BE2C (cell line): ENCODE measurements around the gene INPP4A.

ENCODE experiments used
- DNase-seq: peaks from one replicate; pipeline ENCODE4 v3.0.0-alpha.2; 2020
- H3K27me3 ChIP-seq: fragments of 250-450 bp; sonication (Bioruptor Pico); 2 replicates; pipeline ENCODE4 v1.5.1; 2020; ENCODE audit warnings: mild to moderate bottlenecking
- H3K36me3 ChIP-seq: fragments of 250-450 bp; sonication (Bioruptor Pico); 2 replicates; pipeline ENCODE4 v1.5.1; 2020; ENCODE audit warnings: mild to moderate bottlenecking
- H3K4me1 ChIP-seq: fragments of 250-450 bp; sonication (Bioruptor Pico); 2 replicates; pipeline ENCODE4 v1.5.1; 2020
- H3K4me3 ChIP-seq: 2 replicates; pipeline ENCODE4 v1.5.1; 2011; ENCODE audit warnings: low read depth, low read length
- H3K9me3 ChIP-seq: fragments of 250-450 bp; sonication (Bioruptor Pico); 2 replicates; pipeline ENCODE4 v1.5.1; 2020
- TF ChIP-seq, protein P1 (sequence below): IDR thresholded peaks from 2 replicates; pipeline ENCODE4 v1.5.1; 2012; ENCODE audit warnings: mild to moderate bottlenecking, low read depth, low read length

The INPP4A gene

DNA sequence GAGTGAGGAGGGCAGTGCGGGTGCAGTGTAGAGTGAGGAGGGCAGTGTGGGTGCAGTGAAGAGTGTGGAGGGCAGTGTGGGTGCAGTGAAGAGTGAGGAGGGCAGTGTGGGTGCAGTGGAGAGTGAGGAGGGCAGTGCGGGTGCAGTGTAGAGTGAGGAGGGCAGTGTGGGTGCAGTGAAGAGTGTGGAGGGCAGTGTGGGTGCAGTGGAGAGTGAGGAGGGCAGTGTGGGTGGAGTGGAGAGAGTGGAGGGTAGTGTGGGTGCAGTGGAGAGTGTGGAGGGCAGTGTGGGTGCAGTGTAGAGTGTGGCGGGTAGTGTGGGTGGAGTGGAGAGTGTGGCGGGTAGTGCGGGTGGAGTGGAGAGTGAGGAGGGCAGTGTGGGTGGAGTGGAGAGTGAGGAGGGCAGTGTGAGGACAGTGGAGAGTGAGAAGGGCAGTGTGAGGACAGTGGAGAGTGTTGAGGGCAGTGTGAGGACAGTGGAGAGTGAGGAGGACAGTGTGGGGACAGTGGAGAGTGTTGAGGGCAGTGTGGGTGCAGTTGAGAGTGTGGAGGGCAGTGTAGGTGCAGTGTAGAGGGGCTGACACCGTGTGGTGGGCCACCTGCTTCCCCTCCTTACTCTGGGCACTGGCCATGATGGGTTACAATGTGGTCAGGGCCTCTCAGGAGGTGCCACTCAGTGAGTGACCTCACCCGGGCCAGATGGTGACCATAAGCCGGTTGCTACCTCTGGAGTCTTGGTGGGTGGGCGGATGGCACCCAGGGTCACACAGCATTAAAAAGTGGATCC lies 28.5 kb downstream of the INPP4A start:
- TF ChIP-seq, protein P1, sequence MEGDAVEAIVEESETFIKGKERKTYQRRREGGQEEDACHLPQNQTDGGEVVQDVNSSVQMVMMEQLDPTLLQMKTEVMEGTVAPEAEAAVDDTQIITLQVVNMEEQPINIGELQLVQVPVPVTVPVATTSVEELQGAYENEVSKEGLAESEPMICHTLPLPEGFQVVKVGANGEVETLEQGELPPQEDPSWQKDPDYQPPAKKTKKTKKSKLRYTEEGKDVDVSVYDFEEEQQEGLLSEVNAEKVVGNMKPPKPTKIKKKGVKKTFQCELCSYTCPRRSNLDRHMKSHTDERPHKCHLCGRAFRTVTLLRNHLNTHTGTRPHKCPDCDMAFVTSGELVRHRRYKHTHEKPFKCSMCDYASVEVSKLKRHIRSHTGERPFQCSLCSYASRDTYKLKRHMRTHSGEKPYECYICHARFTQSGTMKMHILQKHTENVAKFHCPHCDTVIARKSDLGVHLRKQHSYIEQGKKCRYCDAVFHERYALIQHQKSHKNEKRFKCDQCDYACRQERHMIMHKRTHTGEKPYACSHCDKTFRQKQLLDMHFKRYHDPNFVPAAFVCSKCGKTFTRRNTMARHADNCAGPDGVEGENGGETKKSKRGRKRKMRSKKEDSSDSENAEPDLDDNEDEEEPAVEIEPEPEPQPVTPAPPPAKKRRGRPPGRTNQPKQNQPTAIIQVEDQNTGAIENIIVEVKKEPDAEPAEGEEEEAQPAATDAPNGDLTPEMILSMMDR: no peak
- Histone ChIP-seq H3K27me3 (no peaks in the 10 kb centered on the region), H3K4me3 (no peak overlapping the region), H3K9me3 (no peaks in the 10 kb centered on the region), H3K4me1 (peaks cover 7% of the 10 kb centered on the region), H3K36me3 (no peaks in the 10 kb centered on the region)
- DNase-seq: no peak

DNA sequence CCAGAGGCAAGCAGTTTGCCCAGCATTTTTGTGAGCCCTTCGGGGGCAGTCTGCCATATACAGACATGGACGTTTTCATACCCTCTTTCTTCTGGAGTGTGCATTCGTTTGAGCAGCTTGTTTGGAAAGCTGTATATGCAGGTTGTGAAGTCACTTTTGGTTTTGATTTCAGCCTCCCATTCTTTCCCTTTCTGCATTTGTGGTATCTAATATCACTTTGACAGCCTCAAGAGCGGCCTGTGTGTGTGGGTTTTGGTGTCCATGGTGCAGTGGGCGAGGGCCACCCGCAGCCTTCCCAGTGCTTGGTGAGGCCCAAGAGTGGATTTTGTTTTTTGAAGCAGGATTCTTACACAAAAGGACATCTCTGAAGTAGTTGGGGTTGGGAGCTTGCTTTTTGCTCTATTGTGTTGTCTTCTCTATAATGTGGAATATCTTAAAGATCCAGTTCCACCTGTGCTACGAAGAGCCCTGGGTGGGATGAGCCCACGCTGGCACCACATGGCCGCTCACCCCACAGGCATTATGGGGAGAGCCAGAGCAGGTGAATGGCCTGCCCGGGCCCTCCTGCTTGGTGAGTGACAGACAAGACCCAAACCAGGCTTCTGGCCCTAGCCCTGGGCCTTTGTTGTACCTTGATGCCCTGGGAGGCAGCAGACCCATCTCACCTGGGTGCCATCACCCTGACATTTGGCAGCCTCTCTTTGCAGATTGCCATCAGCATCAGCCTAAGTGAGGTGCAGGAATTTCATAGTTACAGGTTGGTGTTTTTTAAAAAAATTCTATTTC lies 29.5 kb downstream of the INPP4A start:
- Histone ChIP-seq H3K9me3 (no peaks in the 10 kb centered on the region), H3K27me3 (no peaks in the 10 kb centered on the region), H3K4me1 (peaks cover 15% of the 10 kb centered on the region), H3K4me3 (no peak overlapping the region), H3K36me3 (no peaks in the 10 kb centered on the region)
- DNase-seq: no peak
- TF ChIP-seq, protein P1: no peak

DNA sequence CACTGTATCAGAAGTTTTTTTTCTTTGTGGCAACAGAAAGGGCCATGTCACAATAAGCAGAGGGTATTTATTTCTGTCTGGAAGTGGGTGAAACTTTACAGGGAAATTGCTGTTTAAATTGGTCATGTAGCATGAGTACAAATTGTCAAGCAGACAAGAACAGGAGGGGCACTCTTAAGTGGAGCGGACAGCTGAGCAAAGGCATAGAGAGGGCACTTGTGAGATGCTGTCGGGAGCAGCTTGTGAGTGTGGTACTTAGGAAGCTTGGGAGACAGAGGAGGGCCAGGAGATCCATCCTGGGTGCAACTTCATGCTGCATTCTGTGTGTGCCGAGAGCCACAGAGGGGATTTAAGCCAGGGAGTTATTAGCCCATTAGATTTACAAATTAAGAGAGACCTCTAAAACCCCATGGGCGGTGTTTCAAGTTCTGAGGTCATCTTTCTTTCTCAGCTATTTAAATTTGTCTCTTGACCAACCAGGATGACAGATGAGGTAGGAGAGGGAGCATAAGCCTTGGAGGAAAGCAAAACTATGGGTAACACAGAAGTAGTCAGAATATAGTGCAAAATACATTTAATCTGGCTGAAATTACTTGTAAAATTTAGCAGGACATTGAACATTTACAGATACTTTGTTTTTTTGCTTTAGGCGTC lies 30.4 kb downstream of the INPP4A start:
- no peak overlapping the region for H3K4me3 ChIP-seq
- TF ChIP-seq, protein P1: no peak
- no peaks in the 10 kb centered on the region for H3K36me3 ChIP-seq
- H3K27me3 ChIP-seq: no peaks in the 10 kb centered on the region
- no peak for DNase-seq
- H3K4me1 ChIP-seq: peaks cover 21% of the 10 kb centered on the region
- H3K9me3 ChIP-seq: no peaks in the 10 kb centered on the region

DNA sequence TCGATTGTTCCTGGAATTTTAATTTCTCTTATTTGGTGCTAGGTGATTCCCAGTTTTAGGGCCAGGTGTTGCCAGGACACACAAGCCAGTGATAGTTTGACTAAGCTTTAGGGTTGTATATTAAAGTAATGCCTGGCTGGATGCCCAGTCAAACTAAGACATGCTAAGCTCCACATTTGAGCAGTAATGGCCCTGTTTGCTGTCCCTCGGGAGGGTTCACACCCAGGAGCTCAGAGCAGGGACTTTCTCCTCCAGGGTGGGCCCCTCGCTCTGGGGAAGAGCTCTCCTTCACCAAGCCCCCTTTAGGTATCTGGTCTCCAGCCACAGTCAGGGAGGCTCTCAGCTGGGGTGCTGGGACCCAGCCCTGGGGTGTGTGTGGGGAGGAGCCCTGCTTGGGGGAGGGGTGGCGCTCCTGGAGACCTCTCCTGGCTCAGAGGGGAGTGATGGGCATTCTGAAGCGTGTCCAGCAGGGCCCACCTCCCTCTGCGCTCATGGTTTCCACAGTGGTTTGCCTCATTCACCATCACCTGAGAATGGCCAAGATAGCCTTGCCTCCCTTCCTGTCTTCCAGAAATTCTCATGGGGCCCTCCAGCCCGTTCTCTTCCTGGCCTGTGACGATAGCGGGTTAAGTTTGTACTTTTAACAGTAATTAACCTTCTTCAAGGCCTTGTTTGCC lies 31.7 kb downstream of the INPP4A start:
- TF ChIP-seq, protein P1: no peak
- no peak overlapping the region for H3K4me3 ChIP-seq

DNA sequence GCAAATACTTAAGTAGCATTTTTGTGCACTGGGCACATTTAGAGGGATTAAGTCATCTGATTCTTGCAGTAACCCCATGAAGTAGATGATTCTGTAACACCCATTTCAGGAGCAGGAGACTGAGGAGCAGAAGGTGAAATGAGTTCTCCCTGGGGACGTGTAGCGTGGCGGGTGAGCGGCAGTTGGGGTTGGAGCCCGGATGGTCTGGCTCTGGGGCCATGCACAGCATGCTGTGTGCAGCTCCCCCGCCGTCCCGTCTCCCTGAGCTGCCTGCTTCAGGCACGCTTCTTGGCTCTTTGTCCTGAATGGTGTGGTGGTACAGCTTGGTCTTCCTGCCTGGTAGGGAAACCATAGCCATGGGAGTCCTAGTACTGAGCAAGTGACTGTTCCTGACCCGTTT lies 32.4 kb downstream of the INPP4A start:
- Histone ChIP-seq H3K36me3 (no peaks in the 10 kb centered on the region), H3K27me3 (no peaks in the 10 kb centered on the region), H3K4me3 (no peak overlapping the region), H3K4me1 (peaks cover 31% of the 10 kb centered on the region), H3K9me3 (no peaks in the 10 kb centered on the region)
- DNase-seq: no peak
- TF ChIP-seq, protein P1: no peak

More for the DNA sequence above, 31.7 kb downstream of the INPP4A start:
- Histone ChIP-seq H3K4me1 (peaks cover 30% of the 10 kb centered on the region), H3K27me3 (no peaks in the 10 kb centered on the region), H3K36me3 (no peaks in the 10 kb centered on the region), H3K9me3 (no peaks in the 10 kb centered on the region)
- peak; percentile 58 for DNase-seq
